GM12891 (cell line): ENCODE measurements around the gene DNASE1L2.
"Not testable (repeated sequence)": the region's sequence is repeated elsewhere in the genome, so short reads cannot be mapped to it uniquely, and the experiment has no call there.

Source experiments
- DNase-seq: peaks from one replicate; pipeline ENCODE4 v3.0.0; 2011; ENCODE audit warnings: low spot score; ENCODE audit not compliant: insufficient read length
- FAIRE-seq: peaks from 2 replicates; lab custom pipeline; 2011; peaks lifted over from hg19 to GRCh38; lab: Jason Lieb, UNC
- PAX5 ChIP-seq: IDR thresholded peaks from 2 replicates; pipeline ENCODE4 v1.6.1; 2011; ENCODE audit warnings: low read length, moderate library complexity, mild to moderate bottlenecking; ENCODE audit not compliant: insufficient read depth, severe bottlenecking
- POLR2A ChIP-seq: IDR thresholded peaks from 2 replicates; pipeline ENCODE4 v1.6.1; 2011; ENCODE audit warnings: low read depth, low read length, control low read depth
- POLR2AphosphoS5 ChIP-seq: IDR thresholded peaks from 2 replicates; pipeline ENCODE4 v1.6.1; 2011; ENCODE audit warnings: low read depth, low read length, control low read depth
- POU2F2 ChIP-seq: IDR thresholded peaks from 2 replicates; pipeline ENCODE4 v1.6.1; 2011; ENCODE audit warnings: low read depth, mild to moderate bottlenecking, control low read depth, low read length, moderate library complexity
- SPI1 ChIP-seq: IDR thresholded peaks from 2 replicates; pipeline ENCODE4 v1.6.1; 2011; ENCODE audit warnings: low read depth, low read length, control low read depth
- TAF1 ChIP-seq: IDR thresholded peaks from 2 replicates; pipeline ENCODE4 v1.6.1; 2011; ENCODE audit warnings: low read depth, low read length, control low read depth

Gene DNASE1L2

GRCh38 chr16:2200313-2200712 is 35.9 kb upstream of the DNASE1L2 start:
- TF ChIP-seq PAX5 (no peak), SPI1 (no peak), POLR2AphosphoS5 (no peak), TAF1 (no peak), POLR2A (no peak), POU2F2 (no peak)
- DNase-seq (no peak), FAIRE-seq (no peak)

- FAIRE-seq, DNase-seq: not testable (repeated sequence)
These were observed 33.0 kb upstream of the DNASE1L2 start for GRCh38 chr16:2203119-2203688.

GRCh38 chr16:2204416-2205103 is 31.7 kb upstream of the DNASE1L2 start:
- no peak for TF ChIP-seq POLR2A
- FAIRE-seq = no peak
- no peak for DNase-seq

- FAIRE-seq = peak; percentile 99
- DNase-seq = peak; percentile 100
- TF ChIP-seq POLR2AphosphoS5 (peak; percentile 88), PAX5 (no peak), SPI1 (0 out of 2 replicates have a peak, but pooled peaks have one; percentile 28), TAF1 (peak; percentile 77), POU2F2 (peak; percentile 30; the same call in 1 of the 2 replicates), POLR2A (peak; percentile 78)
These were observed 30.9 kb upstream of the DNASE1L2 start, which contains the start of gene MLST8 for GRCh38 chr16:2205104-2205966. Gene MLST8, plus strand, starts transcription at chr16:2205454. Its CDS starts 632 bp downstream, at chr16:2206086.

- FAIRE-seq (no peak), DNase-seq (no peak)
- TF ChIP-seq PAX5 = no peak
- TF ChIP-seq POLR2AphosphoS5 = no peak
- TF ChIP-seq TAF1 = no peak
- TF ChIP-seq POLR2A = no peak
- TF ChIP-seq POU2F2 = no peak
- no peak for TF ChIP-seq SPI1
These were observed 30.3 kb upstream of the DNASE1L2 start for GRCh38 chr16:2205967-2206313.

- FAIRE-seq = no peak
- DNase-seq = no peak
- TF ChIP-seq POLR2AphosphoS5 (no peak), TAF1 (no peak), POU2F2 (no peak), SPI1 (no peak), POLR2A (no peak), PAX5 (no peak)
These were observed 29.8 kb upstream of the DNASE1L2 start for GRCh38 chr16:2206420-2206779.

GRCh38 chr16:2206780-2207433 is 29.3 kb upstream of the DNASE1L2 start:
- TF ChIP-seq POLR2A (0 out of 2 replicates have a peak, but pooled peaks have one; percentile 38), TAF1 (no peak)
- DNase-seq (no peak), FAIRE-seq (no peak)

- FAIRE-seq = no peak
- no peak for TF ChIP-seq TAF1
- no peak for TF ChIP-seq POU2F2
- no peak for TF ChIP-seq PAX5
- no peak for TF ChIP-seq SPI1
- no peak for TF ChIP-seq POLR2AphosphoS5
- no peak for TF ChIP-seq POLR2A
- no peak for DNase-seq
These were observed 28.4 kb upstream of the DNASE1L2 start for GRCh38 chr16:2207872-2208271.

GRCh38 chr16:2208308-2208707 is 27.9 kb upstream of the DNASE1L2 start:
- FAIRE-seq (no peak), DNase-seq (no peak)
- TF ChIP-seq SPI1 (no peak), POLR2A (no peak), PAX5 (no peak), POU2F2 (no peak), POLR2AphosphoS5 (no peak), TAF1 (no peak)
